Fibroblast of villous mesenchyme (primary cell): ENCODE measurements around the gene GDF7. TPM values are rescaled to one million over a fixed set of nuclear protein-coding genes. Genes with fewer than 3 reads are reported as not detected.

ENCODE experiments used
- DNase-seq: peaks from one replicate; pipeline ENCODE4 v3.0.0-alpha.2; 2010; ENCODE audit warnings: low read depth
- H3K4me3 ChIP-seq: 2 replicates; pipeline ENCODE4 v1.5.1; 2011; ENCODE audit warnings: low read depth, mild to moderate bottlenecking, low read length
- CTCF ChIP-seq: IDR thresholded peaks from 2 replicates; pipeline ENCODE4 v1.5.1; 2012; ENCODE audit warnings: low read depth, mild to moderate bottlenecking, low read length; ENCODE audit not compliant: insufficient read depth
- total RNA-seq: library from RNA; depleted of rRNA; stranded (reverse); fragments of >200 nt; gene quantifications from 2 replicates; pipeline ENCODE4 v1.2.3, GENCODE V29; 2012

GDF7 gene
- total RNA-seq, 1 donor = 12.1 TPM

- no peak for DNase-seq
- H3K4me3 ChIP-seq = no peak overlapping the region
- no peak for TF ChIP-seq CTCF
These were observed 46.1 kb upstream of the GDF7 start for GRCh38 chr2:20620696-20621365.

DNA sequence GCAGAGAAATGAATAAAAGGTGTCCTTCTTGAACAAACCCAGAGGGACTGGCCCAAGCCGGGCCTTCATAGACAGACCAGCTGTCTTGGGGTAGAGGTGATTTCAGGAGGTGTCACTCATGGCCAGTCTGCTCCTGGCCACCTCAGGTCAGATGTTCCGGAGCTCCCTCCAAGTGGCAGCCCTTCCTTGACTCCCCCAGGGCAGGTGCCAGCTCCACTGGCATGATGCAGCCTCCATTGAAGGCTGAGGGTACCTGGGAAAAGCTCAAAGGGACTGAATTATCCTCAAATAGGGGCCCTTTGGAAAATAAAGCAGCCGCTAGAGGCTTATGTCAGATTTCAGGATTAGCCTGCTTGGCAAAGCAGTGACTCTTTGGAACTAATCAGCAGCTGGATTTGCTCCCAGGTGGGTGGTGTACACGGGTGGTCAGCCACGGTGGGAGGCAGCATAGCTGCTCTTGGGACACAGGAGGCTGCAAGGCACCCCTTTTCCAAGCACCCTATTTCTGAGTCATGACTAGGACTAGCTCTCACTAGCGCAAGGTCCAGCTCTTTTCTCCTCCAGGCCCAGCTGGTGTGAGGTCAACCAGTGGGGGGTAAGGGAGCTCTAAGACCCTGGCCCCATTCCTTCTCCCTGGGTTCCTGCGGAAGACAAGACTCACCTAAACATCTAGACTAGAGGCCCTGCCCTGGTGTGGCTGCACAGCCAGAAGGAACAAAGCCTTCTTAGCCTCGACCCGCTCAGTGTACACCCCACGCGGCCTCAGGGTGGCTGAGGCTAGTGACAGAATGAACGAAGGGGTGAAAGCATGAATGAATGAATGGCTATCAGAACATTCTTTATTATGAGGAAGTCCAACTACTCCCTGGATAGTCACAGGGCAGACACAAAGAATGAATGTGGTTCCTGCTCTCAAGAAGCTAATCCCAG lies 45.3 kb upstream of the GDF7 start:
- no peak for DNase-seq
- no peak overlapping the region for H3K4me3 ChIP-seq
- TF ChIP-seq CTCF = no peak

- TF ChIP-seq CTCF = no peak
- no peak overlapping the region for H3K4me3 ChIP-seq
- DNase-seq = no peak
These were observed 44.7 kb upstream of the GDF7 start for GRCh38 chr2:20622296-20622686.

DNA sequence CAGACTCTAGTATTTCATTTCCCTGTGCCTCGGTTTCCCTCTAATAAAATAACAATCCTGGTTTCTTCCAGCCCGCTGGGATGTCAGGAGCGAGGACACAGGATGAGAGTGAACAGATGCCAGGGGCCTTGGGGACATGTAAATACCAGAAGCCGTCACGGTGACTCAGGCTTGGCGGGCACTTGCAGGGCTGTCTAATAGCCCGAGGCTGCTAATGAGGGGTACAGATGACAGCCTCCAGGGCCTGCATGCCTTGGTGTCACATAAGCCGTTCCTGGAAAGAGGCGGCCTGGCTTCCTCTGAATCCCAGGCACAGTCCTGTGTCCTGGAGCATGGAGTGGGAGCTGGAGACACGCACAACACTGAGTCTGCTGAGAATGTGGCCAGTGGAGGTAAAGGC lies 44.2 kb upstream of the GDF7 start:
- H3K4me3 ChIP-seq = no peak overlapping the region
- no peak for DNase-seq
- TF ChIP-seq CTCF = no peak

- H3K4me3 ChIP-seq = no peak overlapping the region
- no peak for TF ChIP-seq CTCF
- DNase-seq = no peak
These were observed 43.7 kb upstream of the GDF7 start for GRCh38 chr2:20623241-20623640.

GRCh38 chr2:20623741-20624155 lies 43.2 kb upstream of the GDF7 start:
- no peak overlapping the region for H3K4me3 ChIP-seq
- no peak for DNase-seq
- no peak for TF ChIP-seq CTCF
